GM15510 (cell line): ENCODE data around the gene CIT.

ENCODE experiments used
- POLR2A ChIP-seq: IDR thresholded peaks from 3 replicates; pipeline ENCODE4 v1.6.1; 2011; ENCODE audit warnings: borderline replicate concordance; ENCODE audit not compliant: insufficient read length; ENCODE audit errors: extremely low read depth

Gene CIT

DNA sequence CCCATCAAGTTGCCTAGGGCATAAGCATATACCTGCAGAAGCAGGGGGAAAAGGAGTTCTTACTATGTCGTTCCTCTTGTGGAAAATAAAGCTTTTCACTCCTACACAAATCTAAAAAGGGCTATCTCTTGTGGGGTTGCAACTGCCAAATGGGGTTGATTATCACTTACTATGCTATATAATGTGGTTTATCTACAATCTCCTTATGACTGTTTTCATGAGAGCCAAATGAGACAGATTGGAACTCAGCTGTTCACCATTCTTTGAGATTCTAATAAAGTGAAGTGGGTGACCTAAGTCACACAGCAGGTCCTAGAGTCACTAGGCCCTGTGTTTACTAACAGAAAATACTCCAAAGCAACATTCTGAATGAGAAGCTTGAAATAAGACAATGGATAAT lies 47.7 kb downstream of the CIT start:
- TF ChIP-seq POLR2A: no peak

DNA sequence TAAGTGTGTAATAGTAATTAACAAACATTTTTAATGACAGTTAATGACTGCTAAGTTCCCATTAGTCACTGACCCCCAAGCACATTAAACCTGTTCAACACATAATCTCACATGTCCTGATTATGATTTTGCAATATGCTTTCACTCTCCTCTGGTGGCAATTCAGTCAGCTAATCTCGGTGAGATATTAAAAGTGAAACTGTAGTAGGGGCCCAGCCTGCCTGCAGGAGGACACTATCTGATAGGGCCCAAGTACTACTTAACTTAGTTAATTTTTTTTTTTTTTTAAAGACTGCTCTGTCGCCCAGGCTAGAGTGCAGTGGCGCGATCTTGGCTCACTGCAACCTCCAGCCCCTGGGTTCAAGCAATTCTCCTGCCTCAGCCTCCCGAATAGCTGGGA lies 48.8 kb downstream of the CIT start:
- no peak for TF ChIP-seq POLR2A

DNA sequence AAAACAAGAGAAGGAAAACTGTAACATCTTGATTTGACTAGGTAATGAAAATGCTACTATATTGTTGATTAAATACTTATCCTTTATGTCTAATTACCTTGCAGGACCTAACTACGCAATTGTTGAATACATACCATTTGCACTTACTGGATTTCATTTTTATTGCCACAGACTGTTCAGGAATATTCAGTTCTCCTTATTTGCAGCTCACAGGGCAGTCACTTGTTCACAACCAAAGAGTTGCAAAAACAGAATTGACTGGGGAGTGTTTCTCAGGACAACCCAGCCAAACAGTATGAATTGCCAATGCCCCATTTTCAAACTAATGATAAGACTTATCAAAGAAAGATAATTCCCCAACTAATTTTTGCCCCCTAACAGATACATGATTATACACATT lies 49.4 kb downstream of the CIT start:
- no peak for TF ChIP-seq POLR2A

DNA sequence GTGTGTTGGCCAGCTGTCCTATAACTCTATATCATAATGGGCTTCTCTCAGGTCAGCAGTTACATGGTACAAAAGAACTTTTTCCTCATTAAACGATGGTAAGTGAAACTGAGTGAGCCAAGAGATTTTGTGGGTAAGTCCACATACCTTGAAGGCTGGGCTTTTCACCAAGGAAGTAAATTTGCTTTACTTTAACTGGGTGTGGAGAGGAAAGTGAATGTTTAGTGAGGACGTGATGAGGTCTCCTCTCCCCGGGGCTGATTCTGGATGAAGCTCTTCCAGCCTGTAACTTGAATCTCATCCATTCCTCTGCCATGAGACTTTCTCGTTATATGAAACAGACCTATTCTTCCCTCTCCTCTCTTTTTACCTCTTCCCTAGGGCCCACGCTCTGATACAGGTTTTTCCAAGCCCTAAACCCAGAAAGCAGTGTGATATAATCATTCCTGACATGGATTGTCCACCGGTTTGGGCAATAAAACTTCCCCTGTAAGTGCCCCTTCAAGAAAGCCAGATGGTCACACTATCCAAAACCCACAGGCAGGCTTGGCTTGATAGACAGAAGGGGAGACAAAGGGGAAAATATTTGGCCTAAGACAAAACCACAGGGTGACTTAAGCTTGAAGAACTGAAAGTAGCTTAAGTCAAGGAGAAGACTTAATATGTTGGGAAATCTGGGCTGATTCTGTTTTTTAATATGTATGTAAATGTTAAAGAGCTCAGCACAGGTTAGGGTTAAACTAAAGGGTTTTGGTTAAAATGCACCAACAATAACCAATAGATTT lies 50.3 kb downstream of the CIT start:
- no peak for TF ChIP-seq POLR2A

DNA sequence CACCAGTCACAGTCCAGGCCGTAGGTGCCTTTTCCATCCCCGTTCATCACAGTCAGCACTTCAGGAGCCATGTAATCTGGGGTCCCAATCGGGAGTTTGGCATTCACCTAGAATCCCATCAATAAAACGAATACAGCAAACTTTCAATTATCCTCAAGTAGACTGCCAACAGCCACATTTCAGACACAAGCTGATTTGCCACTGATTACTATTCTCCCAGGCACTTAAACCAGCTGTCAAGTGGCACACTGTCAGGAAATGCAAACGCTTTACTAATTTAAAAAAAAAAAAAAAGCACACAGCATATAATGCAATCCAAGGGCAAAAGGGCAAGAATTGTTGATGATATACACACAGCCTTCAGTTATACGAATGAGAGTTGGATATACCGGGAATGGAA lies 51.9 kb downstream of the CIT start:
- no peak for TF ChIP-seq POLR2A

DNA sequence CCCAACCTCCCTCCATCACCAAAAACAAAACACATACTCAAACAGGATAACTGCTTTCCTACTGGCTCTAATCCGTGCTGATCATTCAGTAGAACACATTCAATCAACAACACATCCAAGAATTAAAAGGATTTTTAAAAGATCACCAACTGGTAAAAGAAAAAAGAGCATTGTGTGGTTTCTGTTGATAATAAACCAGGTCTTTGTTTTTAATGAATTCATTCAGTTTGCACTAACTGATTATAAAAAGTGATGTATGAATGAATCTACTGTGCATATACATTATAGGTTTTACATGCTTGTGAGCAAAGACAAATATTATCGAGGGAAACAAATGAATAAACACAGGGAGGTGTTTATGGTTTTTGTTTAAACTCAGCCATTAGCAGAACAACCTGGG lies 55.1 kb downstream of the CIT start:
- no peak for TF ChIP-seq POLR2A

DNA sequence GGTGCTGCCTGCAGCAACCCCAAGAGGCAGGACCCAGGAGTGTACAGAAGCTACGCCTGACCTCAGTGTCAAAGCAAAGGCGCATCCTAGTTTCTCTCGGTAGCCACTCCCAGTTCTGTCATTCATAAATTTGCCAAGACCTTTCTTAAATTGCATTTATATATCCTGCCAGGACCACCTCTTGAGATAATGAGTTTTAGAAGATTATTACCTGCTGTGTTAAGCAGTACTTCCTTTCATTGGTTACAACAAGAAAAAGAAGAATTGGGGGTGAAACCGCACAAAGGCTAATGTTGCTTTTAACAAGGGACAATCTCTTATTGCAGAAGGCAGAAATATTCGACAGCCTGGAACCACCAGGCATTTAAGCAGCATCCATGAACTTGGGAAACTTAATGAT lies 57.8 kb downstream of the CIT start:
- TF ChIP-seq POLR2A: no peak

DNA sequence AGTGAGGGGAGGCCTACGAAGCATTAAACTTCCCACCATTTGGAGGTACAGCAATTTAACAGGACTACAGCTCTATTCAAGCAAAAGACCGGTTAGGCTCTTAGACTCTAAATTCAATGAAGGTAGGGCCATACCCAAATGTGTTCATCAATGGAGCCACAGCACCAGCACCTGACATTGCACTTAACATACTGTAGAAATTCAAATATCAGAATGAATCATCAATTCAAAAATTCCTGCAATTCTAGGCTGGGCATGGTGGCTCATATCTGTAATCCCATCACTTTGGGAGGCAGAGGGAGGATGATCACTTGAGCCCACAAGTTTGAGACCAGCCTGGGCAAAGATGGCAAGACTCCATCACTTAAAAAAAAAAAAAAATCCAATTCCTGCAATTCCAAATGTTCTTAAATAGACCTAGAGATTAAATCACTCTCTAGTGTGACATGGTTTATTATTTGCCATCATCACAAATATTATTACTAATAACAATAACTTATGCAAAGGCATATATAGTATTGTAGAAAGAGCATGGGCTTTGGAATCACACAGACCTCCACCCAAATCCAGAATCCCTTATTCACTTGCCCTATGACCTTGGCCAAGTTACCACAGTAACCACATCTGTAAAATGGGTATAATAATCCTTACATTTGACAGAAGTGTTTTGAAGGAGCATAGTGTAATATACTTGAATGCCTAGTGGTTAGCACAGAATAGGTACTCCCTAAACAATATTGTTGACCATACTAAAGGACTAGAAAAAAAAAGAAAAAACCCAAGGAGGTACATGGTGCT lies 59.4 kb downstream of the CIT start:
- no peak for TF ChIP-seq POLR2A

DNA sequence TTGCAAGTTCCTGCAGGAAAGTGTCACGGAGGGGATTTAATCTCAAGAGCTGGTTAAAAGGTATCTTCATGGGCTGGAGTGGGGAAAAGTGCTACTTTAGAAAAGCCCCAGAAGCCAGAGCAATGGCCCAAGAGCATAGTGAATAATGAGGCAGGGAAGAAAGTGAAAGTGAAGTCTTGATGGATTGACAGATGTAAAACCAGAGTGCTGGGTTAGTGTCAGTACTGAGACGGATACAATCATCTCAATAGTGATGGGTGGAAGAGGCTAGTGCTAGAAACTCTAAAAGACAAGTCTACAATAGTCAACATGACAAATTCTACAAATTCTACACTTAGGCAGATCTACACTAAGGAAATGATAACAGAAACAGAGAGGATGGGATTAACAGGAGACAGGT lies 68.1 kb downstream of the CIT start:
- no peak for TF ChIP-seq POLR2A

DNA sequence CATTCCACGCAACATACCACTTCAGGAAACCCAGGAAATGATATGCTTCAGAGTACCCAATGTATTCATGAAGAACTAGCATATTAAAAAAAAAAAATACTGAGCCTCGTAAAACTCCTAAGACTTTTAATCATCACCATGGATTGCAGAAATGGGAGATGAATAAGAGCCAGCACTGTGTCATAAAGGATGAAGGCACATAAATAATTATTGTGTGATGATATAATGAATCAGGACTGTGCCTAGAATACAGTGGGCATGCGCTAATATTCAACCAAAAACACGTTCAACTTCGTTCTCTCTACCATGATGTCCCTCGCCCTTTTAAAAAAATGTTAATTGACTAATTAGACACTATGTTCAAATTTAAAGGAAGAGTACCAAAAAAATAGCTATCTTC lies 68.7 kb downstream of the CIT start:
- TF ChIP-seq POLR2A: no peak

DNA sequence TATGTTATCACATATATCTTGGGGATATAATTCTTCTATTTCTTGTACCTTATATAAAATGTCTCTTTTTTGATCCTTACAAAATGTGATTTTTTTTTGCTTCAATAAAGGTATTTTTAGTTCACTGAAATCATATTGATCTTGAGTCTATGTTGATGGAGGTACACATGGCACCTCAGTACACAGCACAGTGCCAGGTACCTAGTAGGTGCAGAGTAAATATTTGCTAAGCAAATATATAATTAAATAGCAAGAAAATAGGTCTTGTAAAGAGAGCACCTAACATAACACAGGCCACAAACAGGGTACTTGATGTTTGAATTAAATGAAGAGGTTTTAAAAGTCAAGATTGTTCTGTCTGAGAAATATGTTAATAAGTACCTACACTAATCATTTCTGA lies 69.7 kb downstream of the CIT start:
- no peak for TF ChIP-seq POLR2A

DNA sequence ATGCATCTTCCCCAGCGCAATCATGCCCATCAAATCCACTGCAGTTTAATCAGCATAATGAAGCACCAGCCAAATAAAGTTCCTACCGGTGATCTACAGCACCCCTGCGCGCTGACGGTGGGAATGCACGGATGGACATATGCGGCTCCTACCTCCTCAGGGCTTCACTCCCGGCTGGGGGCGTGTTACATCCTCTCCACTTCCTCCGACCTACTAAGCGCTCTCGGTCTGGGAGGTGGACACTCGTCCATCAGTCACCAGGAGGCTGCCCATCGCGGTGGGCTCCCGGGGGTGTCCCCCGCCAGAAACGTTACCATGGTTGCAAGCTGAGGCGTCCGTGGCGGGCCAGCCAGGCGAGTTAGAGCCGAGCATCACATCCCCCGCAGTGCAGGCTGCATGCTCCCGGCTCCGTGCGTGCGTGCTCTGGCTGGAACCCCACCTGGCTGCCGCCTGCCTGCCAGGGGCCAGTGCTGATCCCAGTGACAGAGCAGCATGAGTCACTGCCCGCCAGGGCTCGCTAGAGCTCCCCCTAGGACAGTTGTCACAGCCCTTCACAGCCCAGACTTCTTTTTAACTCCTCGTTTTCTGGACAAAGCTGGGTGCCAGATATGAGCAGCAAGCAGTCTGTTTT lies 73.0 kb downstream of the CIT start:
- TF ChIP-seq POLR2A: no peak

DNA sequence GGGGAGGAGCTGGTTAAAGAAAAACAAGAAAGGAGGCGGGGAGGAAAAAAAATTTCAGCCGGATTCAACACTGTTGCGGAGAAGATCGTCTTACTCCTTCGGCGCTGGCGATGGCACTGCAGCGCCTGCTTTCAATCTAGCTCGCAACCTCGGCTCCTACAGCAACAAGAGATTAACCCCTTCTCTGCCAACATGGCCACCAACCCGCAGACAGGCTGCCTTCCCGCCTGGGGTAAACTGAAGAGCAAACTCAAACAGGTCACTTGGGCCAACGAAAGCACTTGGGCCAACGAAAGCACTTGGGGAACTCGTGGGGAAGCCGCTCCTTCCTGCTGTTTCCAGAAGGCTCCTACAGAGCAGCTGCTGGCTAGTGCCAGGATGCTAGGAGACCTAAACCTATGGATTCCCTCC lies 73.7 kb downstream of the CIT start:
- TF ChIP-seq POLR2A: no peak

DNA sequence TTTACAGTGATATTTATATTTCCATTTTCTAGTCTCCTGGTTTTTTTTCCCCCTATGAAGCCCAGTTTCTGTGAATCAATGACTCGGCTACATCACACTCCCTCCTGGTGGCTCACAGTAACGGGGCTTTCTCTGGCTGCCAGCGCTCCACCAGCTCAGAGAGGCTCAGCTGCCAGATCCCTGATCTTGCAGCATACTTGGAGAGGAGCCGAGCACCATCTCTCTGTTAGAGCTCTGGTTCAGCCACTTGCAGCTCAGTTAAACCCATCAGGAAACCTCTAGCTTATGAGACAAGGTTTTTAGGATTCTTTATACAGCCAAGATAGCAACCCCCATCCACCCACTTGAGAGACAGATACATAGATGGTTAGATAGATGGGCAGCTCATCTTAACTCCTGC lies 74.6 kb downstream of the CIT start:
- no peak for TF ChIP-seq POLR2A

DNA sequence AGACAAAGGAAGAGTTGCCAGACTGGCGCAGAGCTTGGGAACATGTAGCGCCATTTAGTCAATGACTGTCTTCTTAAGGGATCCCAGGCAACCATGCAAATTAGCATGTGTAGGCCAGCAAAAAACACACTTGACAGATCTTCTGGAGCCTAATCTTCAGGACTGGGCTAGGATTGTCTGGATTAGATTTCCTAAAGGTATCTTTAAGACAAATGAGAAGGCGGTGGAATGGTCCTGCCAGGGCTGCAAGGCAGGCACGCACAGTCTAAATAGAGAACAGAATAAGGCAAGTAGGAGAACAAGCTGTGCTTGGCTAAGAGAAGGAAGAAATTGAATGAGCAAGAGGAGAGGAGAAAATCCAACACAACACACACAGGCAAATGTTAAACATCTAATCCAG lies 80.0 kb downstream of the CIT start:
- TF ChIP-seq POLR2A: no peak
